GM18520 (cell line): ENCODE measurements around the gene FAM131C.
"Not testable (repeated sequence)": the region's sequence is repeated elsewhere in the genome, so short reads cannot be mapped to it uniquely, and the experiment has no call there.

Source experiments
- ATAC-seq: cut with Tn5 transposase; IDR thresholded peaks from one replicate; pipeline ENCODE4 v1.9.1; 2021; ENCODE audit not compliant: unreplicated experiment

The FAM131C gene

DNA sequence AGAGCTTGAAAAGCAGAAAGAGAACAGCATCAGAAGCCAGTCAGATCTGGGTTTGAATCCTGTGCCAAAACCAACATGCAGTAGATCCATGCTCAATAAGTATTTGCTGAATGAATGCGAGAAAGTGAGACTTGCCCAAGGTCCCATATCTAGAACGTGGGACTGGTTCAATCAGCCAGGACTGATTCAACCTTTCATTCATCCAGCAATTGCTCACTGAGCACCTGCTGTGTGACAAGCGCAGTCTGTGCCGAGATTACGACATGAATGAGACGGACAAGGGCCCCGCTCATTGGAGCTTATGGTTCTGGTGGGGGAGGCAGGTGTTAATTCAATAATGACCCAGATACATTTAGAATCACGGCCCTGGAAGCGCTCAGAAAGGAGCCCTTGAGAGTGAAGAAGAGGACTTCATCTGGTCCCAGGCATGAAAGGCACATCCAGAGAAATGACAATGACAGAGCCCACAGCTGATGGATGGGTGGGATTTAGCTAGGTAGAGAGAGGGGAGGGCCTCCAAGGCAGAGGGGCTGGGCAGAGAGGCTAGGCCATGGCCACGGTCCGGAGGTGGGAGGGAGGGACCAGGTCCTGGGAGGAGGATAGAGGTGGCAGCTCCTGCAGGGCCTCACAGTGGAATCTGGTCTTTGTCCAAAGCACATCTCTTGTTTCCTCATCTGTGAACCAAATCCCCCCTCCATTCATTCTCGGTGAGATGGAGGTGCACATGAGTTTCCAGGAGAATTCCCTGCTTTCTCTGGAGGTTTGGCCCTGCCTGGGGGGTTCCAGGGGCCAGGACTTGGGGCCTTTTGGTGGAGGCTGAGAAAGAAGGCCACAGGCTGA, 4.2 kb upstream of the FAM131C start:
- no peak for ATAC-seq

- ATAC-seq, result no peak
Observed at GRCh38 chr1:16076865-16077238, 3.4 kb upstream of the FAM131C start.

- ATAC-seq, result no peak
Observed at GRCh38 chr1:16076031-16076864, 2.8 kb upstream of the FAM131C start.

DNA sequence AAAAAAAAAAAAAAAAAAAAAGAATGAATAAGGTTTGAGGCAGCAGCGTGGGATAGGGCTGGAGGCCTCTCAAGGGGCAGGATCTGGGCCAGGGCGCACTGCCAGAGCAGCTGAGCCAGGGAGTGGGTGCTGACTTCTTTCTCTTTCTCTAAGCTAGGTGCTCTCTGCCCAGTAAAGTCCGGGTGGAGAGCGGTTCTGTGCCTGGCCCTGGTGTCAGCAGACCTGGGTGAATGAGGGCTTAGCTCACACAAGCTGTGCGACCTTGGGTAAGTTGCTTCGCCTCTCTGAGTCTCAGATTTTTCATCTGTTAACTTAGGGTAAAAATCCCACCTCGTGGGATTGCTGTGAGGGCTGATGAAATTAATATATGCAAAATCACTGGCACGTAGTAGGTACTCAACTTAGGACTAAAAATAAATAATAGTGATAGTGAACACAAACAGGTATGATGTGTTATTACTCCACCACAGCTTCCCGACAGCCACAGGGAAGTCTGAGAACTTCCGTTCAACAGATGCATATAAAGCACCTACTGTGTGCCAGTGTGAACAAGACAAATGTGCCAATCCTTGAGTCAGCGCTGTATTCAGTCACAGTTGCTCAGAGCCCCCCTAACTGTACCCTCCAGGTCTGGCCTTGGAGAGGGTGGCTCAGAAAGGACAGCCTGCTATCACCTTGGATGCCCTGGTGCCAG, 2.0 kb upstream of the FAM131C start:
- ATAC-seq, result no peak

DNA sequence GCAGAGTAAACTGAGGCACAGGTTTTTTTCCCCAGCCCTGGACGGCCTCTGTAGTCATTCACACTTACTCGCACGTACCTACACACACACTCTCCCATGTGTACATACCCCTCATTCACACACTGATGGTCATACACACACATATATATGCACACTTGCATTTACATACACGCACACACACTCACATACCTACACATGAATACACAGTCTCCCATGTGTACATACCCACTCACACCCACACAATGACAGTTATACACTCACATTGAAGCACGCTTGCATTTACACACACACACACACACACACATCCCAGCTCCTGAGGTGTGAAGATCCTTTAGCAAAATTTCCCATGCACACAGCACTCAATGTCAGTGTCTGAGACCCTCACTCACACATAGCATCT, 766 bp upstream of the FAM131C start:
- ATAC-seq, result no peak

DNA sequence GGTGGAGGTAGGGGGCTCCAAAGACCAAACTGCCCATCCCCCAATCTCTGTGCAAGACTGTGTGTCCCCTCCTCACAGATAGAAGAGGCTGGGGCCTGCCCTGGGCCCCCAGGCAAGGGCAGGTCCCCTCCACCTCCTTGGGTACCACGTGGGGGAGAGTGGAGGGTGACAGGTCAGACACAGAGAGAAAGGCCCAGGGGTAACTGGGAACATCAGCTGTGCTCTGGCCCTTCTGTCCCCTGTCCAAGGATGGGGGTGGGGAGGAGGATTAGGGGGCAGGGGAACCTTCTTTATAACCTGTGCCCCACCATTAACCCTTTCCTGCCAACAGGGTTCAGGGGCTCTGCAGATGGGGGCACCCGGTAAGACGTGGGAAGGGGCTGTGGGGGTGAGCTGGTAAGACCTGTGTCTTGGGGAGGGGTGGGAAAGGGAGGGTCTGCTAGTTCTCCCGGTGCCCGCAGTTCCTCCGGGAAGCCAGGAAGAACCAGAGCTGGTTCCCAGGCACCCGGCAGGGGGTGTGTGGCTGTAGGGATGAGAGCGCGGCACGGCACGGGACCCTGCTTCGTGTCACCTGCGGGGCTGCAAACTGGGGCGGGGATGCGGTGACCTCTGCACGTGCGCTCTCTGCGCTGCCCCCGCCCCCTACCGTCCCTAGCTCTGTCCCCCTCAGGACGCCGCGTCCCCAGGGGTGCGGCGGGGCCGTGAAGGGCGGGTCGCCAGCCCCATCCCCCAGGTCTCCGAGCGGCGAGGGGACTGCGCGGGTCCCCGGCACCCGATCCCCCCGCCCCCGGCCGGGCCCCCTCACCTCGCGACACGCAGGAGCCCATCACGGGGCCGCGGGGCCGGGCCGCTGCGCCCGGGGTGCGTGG, 601 bp downstream of the FAM131C start:
- ATAC-seq, result no peak

DNA sequence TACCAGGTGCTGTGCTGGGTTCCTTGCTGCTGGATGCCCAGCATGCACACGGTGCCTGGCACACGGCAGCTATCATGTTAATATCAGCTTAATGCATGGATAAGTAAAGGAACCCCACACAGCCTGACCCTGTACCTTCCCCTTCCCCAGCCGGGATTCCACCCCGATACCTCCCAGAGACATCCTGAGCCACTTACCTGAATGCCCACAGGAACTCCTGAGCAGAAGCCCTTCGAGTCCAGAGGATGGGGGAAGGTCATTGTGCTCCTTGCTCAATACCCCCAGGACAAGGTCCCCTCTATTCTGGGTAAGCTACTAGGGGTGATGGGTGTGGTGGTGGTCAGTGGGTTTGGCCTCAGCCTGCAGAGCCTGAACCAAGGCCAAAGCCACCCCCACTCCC, 1.4 kb downstream of the FAM131C start:
- no peak for ATAC-seq

DNA sequence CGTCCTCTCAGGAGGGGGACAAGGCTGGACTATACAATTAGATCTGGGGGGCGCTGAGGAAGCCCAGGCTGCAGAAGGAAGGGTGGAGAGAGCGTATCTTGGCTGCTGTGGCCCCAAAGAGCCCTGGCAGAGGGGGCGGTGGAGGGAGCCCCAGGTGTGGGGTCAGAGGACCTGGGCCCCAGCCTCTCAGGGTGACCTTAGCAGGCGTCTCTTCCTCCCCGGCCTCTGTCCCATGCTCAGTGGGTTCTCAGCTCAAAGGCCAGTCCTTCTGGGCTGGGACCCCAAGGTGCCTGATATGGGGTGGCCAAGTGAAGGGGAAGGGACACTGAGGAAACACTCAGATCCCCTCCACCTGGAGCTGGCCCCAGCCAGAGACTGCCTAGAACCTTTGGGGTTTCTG, 1.8 kb downstream of the FAM131C start:
- ATAC-seq, result no peak

- ATAC-seq, result no peak
Observed at GRCh38 chr1:16070640-16071355, 2.7 kb downstream of the FAM131C start.

- no peak for ATAC-seq
Observed at GRCh38 chr1:16068356-16069270, 4.8 kb downstream of the FAM131C start.

DNA sequence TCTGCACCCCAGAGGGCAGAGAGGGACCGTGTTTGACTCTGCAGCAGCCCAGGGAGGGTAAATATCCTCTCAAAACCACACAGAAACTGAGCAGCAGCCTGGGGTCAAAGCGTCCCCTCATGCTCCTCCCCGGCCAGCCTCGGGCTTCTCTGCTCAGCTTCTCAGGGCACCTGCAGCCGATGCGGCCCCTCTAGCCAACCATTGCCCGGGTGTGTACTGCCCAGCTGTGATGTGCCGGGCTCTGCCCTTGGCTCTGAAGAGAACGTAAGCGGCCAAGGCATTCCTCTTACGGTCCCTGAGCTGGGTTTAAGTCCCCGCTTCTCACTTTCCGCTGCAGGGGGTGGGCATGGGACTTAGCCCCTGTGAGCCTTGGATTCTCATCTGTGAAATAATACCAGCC, 5.5 kb downstream of the FAM131C start:
- no peak for ATAC-seq

- no peak for ATAC-seq
Observed at GRCh38 chr1:16067127-16067768, 6.2 kb downstream of the FAM131C start.

- no peak for ATAC-seq
Observed at GRCh38 chr1:16066245-16066644, 7.2 kb downstream of the FAM131C start.

GRCh38 chr1:16065269-16065576, 8.2 kb downstream of the FAM131C start:
- no peak for ATAC-seq

DNA sequence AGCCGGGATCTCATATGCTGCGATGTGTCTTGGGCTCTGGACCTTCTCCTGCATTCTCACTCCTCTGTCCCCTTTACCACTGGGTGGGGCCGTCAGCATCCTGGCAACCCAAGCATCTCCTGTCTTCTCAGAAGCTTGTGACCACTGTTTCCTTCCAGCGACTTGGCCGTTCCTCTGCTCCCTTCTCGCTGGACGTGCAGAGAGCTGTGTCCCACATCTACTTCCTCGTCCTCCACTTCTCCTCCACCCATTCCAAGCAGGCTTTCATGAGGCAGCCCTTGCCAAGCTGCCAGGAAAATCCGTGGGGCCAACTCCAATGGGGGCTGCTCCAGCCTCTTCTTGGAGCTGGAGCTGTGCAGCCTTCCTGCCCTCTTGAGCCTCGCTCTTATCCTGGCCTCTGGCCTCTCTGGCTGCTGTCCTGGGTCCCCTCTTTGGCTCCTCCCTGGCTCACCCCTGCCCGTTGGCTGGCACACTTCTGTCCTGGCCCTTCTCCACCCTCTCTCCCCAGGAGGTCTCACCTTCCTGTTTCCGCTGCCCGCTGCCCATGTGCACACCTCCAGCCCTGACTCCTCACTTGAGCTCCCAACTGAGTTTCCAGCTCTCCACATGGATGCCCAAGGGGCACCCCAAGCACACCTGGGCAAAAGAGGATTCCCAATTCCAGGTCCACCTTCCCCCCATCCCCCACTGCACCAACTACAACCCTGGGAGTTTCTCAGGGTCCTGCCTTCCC, 8.7 kb downstream of the FAM131C start:
- no peak for ATAC-seq

DNA sequence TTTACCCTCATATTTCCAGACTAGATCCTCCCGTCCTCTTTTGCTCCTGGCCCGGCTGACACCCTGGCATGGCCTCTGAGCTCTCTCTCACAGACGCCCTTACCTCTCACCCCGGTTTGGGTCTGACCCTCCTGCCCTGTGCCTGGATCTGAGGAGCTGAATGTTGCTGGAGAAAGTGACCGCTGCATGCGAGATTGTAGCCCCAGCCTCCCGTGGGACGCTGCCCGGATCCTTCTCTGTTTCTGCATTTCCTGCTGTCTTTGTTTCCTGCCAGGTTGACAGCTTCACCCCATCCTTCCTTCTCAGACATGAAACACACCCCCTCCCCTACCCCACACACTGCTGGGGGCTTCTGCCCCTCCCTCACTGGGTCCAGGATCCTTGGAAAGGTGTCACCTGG, 9.5 kb downstream of the FAM131C start:
- ATAC-seq, result no peak

DNA sequence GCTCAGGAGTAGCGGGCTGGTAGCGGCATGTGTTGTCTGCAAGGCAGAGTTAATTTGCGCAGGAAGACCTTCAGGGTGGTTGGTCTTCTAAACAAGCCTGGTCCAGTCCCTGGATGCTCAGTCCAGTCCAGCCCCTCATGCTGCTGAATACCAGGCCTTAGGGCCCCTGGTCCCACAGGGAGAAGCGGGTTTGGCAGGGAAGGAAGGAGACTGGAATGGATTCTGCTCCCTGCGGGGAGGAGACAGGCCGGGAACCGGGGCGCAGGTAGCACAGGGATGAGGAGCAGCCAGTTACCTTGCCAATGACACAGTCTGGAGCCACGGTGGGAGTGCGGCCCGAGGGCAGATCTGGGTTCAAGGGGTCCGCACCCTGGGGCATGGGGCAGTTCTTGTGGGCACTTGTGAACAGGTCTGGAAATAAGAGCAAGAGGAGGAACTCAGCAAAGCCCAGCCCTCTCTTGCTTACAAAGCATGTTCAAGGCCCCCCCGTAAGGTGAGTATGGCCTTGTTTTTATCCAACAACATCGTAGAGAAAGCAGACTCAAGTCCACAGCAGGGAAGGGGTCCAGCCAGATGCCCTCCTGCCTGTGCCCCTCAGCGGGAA, 10.1 kb downstream of the FAM131C start:
- ATAC-seq, result no peak

DNA sequence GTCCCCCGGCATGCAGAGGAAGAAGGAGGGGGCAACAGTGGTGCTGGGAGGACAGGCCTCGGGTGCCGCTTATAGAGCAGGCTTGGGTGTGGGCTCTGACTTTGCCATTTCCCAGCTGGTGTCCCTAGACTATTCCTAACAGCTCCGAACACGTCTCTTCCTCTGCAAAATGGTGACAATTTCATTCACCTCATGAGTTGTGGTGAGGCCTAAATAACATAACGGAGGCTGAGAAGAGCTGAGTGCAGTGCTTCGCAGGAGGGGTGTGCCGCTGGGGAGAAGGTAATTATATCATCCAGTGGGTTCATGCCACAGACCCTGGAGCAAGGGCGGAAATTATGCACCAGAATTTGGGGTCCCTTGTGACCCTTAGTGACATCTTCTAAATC, 10.8 kb downstream of the FAM131C start:
- ATAC-seq, result not testable (repeated sequence)
